Natural killer cell (primary cell): Measurements from ENCODE around the gene SPATS2L. TPM values are rescaled to one million over a fixed set of nuclear protein-coding genes. Genes with fewer than 3 reads are reported as not detected.

Experiments used
- ATAC-seq, 3 donors: fragments of 150-1000 bp in 2 of 3; fragments of 200-7000 bp in 1 of 3; cut with Tn5 transposase; 1 replicate in 1 of 3; 2 replicates in 2 of 3; pipeline ENCODE4 v1.10.0; 2021; ENCODE audit warnings: mild to moderate bottlenecking in 2 of 3, moderate library complexity in 2 of 3
- DNase-seq, 2 donors: peaks; one replicate each; pipeline versions ENCODE4 v3.0.0 to v3.0.0-alpha.2; 2013 to 2021; ENCODE audit warnings: mixed read lengths in 1 of 2
- H3K27ac ChIP-seq: one replicate; pipeline ENCODE4 v1.5.1; 2013; ENCODE audit warnings: mild to moderate bottlenecking, low read length
- H3K27me3 ChIP-seq: one replicate; pipeline ENCODE4 v1.6.1; 2013; ENCODE audit warnings: low read length; ENCODE audit not compliant: control insufficient read depth, insufficient read depth
- H3K36me3 ChIP-seq: one replicate; pipeline ENCODE4 v1.6.1; 2013; ENCODE audit warnings: low read length; ENCODE audit not compliant: control insufficient read depth, insufficient read depth
- H3K4me1 ChIP-seq: one replicate; pipeline ENCODE4 v1.6.1; 2013; ENCODE audit warnings: low read length; ENCODE audit not compliant: control insufficient read depth, insufficient read depth
- H3K4me3 ChIP-seq: one replicate; pipeline ENCODE4 v1.5.1; 2013; ENCODE audit warnings: low read length
- H3K9me3 ChIP-seq: one replicate; pipeline ENCODE4 v1.6.1; 2013; ENCODE audit warnings: low read length; ENCODE audit not compliant: control insufficient read depth, insufficient read depth
- H3K27ac Mint-ChIP-seq, 2 donors: one replicate each; pipeline ENCODE4 v1.8.0; 2022; ENCODE audit warnings: mild to moderate bottlenecking in 2 of 2, mixed read lengths in 2 of 2, moderate library complexity in 1 of 2
- H3K27me3 Mint-ChIP-seq, 2 donors: one replicate each; pipeline ENCODE4 v1.8.0; 2022; ENCODE audit warnings: low read depth in 2 of 2, mixed read lengths in 2 of 2
- H3K36me3 Mint-ChIP-seq: one replicate; pipeline ENCODE4 v1.8.0; 2022; ENCODE audit warnings: mixed read lengths
- H3K4me1 Mint-ChIP-seq, 2 donors: one replicate each; pipeline ENCODE4 v1.8.0; 2022; ENCODE audit warnings: mixed read lengths in 2 of 2
- H3K4me3 Mint-ChIP-seq: one replicate; pipeline ENCODE4 v1.8.0; 2022; ENCODE audit warnings: mild to moderate bottlenecking, moderate library complexity, mixed read lengths
- H3K9me3 Mint-ChIP-seq, 2 donors: one replicate each; pipeline ENCODE4 v1.8.0; 2022; ENCODE audit warnings: mixed read lengths in 2 of 2
- CTCF ChIP-seq: fragments of 200-600 bp; IDR thresholded peaks from one replicate; pipeline ENCODE4 v1.8.0; 2022; ENCODE audit warnings: antibody characterized with exemption
- WGBS: methylation state at CpG from one replicate; pipeline ENCODE4 v1.1.7; 2013; ENCODE audit warnings: missing lambda C conversion rate; ENCODE audit not compliant: insufficient coverage; 5-methylcytosine and 5-hydroxymethylcytosine counted together
- intact Hi-C: fragments of 100-400 bp; cut with micrococcal nuclease; formaldehyde crosslinking; loops from one replicate; pipeline ENCODE4 v1.14.2; 2022
- total RNA-seq, 4 donors: library from RNA; stranded (reverse); fragments of 120-200 nt in 1 of 4; gene quantifications; one replicate each; pipeline versions ENCODE4 v1.2.3 to v1.2.4, GENCODE V29; 2013 to 2022

SPATS2L gene
- total RNA-seq, 3 donors from 2014 or later (not counting 1 experiment from before 2014, with no cell fraction given), result 3.8 to 10.9 (median 4.4) TPM

DNA sequence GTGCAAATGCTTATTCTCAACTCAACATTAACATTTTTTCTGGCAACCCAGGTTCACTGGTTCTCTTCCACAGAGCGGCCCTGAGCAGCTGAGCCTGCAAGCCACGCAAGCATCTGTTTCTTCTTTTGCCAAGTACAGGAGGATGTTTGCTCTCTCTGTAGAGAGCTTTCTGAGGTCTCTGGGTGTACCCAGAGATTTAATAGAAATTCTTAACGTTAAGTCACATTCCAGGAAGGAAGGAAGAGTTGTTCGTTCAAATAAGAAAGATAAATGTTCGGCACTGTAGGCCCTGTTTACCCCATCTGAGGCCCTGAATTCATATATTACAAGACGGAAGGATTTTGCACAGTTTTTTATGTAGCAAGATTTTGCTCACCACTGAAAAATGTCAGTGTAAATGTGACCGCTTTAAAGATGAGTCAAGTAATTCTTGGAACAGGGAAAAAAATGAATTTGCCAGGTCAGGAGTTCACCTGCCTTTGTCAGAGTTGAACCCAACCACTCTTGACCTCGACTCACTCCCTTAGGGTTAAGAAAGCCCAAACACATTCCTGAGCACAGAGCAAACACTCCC is 173.3 kb downstream of the SPATS2L start:
- Mint-ChIP-seq H3K4me3 (no peak overlapping the region), H3K9me3 (no peaks in the 10 kb centered on the region), H3K36me3 (no peaks in the 10 kb centered on the region), H3K27ac (no peak overlapping the region), H3K27me3 (no peaks in the 10 kb centered on the region), H3K4me1 (no peaks in the 10 kb centered on the region)
- DNase-seq, result no peak
- Histone ChIP-seq H3K4me3 (no peak overlapping the region), H3K4me1 (no peaks in the 10 kb centered on the region), H3K27ac (no peak overlapping the region), H3K27me3 (no peaks in the 10 kb centered on the region), H3K9me3 (no peaks in the 10 kb centered on the region), H3K36me3 (no peaks in the 10 kb centered on the region)
- TF ChIP-seq CTCF, result no peak
- intact Hi-C loops, result no loop called here
- WGBS, result 65% methylated on average over 8 of the region's 8 CpGs
- ATAC-seq, result no peak

DNA sequence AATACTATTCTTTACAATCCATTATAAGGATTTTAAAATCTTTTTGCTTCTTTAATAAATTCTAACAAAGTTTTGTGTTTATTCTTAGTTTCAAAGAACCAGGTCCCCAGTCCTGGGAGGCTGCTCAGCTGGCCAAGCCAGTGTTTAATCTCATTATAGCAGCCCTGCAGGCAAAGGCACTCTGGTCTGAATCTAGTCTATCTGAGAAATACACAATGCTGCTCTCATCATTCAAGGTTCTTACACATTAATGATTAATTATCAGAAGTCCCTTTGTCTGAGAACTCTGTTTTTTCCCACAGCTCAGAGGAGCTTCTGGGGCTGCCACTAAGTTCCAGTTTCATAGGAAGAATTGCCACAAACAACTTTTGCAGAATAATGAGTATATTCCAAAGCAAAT is 175.7 kb downstream of the SPATS2L start:
- no peaks in the 10 kb centered on the region for H3K4me1 ChIP-seq
- TF ChIP-seq CTCF, result no peak
- ATAC-seq (no peak), DNase-seq (no peak)
- no peaks in the 10 kb centered on the region for H3K36me3 ChIP-seq
- no peaks in the 10 kb centered on the region for H3K9me3 ChIP-seq
- H3K4me3 ChIP-seq, result no peak overlapping the region
- no peak overlapping the region for H3K4me3 Mint-ChIP-seq
- no peaks in the 10 kb centered on the region for H3K4me1 Mint-ChIP-seq
- no peaks in the 10 kb centered on the region for H3K27me3 ChIP-seq
- no peak overlapping the region for H3K27ac Mint-ChIP-seq
- no peak overlapping the region for H3K27ac ChIP-seq
- intact Hi-C loops, result no loop called here
- no peaks in the 10 kb centered on the region for H3K36me3 Mint-ChIP-seq
- no peaks in the 10 kb centered on the region for H3K27me3 Mint-ChIP-seq
- no peaks in the 10 kb centered on the region for H3K9me3 Mint-ChIP-seq

GRCh38 chr2:200483729-200484198 is 177.3 kb downstream of the SPATS2L start:
- Histone ChIP-seq H3K36me3 (no peaks in the 10 kb centered on the region), H3K27me3 (no peaks in the 10 kb centered on the region), H3K9me3 (no peaks in the 10 kb centered on the region), H3K4me1 (no peaks in the 10 kb centered on the region), H3K4me3 (no peak overlapping the region), H3K27ac (no peak overlapping the region)
- H3K36me3 Mint-ChIP-seq, result no peaks in the 10 kb centered on the region
- DNase-seq (peak in 1 of 2 donors; percentile 15), ATAC-seq (no peak)
- WGBS, result 61% methylated on average over 4 of the region's 4 CpGs
- no peak for TF ChIP-seq CTCF
- no peaks in the 10 kb centered on the region for H3K27me3 Mint-ChIP-seq
- intact Hi-C loops, result no loop called here
- no peak overlapping the region for H3K27ac Mint-ChIP-seq
- H3K9me3 Mint-ChIP-seq, result no peaks in the 10 kb centered on the region
- H3K4me3 Mint-ChIP-seq, result no peak overlapping the region
- no peaks in the 10 kb centered on the region for H3K4me1 Mint-ChIP-seq

DNA sequence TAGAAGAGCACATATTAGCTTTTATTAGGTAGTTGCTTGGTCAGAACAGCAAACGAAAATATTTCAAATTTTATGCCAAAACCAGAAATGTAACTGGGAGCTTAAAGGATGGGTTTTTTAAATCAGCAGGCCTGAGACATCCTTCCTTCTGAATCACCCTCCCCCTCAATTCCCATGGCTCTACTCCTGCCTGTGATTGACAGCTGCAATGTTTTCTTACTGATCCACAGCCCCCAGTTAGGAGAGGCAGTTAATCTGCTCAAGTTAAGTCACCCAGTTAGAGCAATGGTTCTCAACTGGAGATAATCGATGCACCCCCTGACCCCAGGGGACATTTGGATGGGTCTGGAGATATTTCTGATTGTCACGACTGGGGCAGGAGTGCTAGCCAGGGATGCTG is 178.4 kb downstream of the SPATS2L start:
- intact Hi-C loops, result no loop called here
- H3K4me3 Mint-ChIP-seq, result no peak overlapping the region
- no peaks in the 10 kb centered on the region for H3K27me3 ChIP-seq

More for the DNA sequence above, 178.4 kb downstream of the SPATS2L start:
- H3K27me3 Mint-ChIP-seq, result no peaks in the 10 kb centered on the region
- H3K36me3 ChIP-seq, result peaks cover 5% of the 10 kb centered on the region
- H3K4me1 ChIP-seq, result no peaks in the 10 kb centered on the region
- H3K9me3 Mint-ChIP-seq, result no peaks in the 10 kb centered on the region
- TF ChIP-seq CTCF, result no peak
- ATAC-seq (no peak), DNase-seq (no peak)
- no peak overlapping the region for H3K27ac ChIP-seq
- no peaks in the 10 kb centered on the region for H3K9me3 ChIP-seq
- 96% methylated on average over 2 of the region's 3 CpGs for WGBS
- no peaks in the 10 kb centered on the region for H3K4me1 Mint-ChIP-seq
- H3K27ac Mint-ChIP-seq, result no peak overlapping the region
- no peak overlapping the region for H3K4me3 ChIP-seq
- peaks cover 6% of the 10 kb centered on the region for H3K36me3 Mint-ChIP-seq
